ENCODE data around the gene CCDC40. TPM values are rescaled to one million over a fixed set of nuclear protein-coding genes. Genes with fewer than 3 reads are reported as not detected.
A peak's percentile ranks its signal among the peaks of the same experiment; 100 is the strongest.

CCDC40 gene
- total and polyA plus RNA-seq, 2 of the 13 experiments (the other 11 are each of a cell fraction or from before 2014, with no cell fraction given) = 4.1 to 5.5 TPM

DNA sequence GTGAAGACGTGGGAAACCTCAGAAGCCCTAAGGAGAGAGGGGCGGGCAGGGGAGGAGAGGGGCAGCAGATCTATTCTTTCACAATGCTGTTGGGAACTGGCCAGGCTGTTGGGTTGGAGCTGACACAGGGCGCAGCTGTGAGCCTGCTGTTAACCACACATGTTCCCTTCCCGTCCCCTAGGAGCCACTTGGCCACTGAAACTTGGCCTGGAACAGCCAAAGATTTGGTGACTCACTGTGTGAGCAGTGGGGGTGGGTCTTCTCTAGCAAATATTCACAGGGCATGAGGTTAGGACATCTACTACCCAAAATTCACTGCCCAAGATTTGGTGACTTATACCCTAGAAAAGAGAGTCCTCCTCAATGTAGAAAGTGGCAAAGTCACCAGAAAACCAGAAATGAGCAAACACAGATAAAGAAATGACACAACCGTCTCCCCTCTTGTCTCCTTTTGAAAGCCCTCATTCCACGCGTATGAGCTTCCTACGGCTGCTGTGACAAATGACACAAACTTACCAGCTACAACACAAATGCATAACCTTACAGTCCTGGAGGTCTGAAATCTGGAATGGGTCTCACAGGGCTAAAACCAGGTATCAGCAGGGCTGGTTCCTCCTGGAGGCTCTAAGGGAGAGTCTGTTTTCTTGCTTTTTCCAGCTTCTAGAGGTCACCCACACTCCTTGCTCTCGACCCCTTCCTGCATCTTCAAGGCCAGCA, 7.0 kb upstream of the CCDC40 start (continued):
- TF ChIP-seq, protein P1, sequence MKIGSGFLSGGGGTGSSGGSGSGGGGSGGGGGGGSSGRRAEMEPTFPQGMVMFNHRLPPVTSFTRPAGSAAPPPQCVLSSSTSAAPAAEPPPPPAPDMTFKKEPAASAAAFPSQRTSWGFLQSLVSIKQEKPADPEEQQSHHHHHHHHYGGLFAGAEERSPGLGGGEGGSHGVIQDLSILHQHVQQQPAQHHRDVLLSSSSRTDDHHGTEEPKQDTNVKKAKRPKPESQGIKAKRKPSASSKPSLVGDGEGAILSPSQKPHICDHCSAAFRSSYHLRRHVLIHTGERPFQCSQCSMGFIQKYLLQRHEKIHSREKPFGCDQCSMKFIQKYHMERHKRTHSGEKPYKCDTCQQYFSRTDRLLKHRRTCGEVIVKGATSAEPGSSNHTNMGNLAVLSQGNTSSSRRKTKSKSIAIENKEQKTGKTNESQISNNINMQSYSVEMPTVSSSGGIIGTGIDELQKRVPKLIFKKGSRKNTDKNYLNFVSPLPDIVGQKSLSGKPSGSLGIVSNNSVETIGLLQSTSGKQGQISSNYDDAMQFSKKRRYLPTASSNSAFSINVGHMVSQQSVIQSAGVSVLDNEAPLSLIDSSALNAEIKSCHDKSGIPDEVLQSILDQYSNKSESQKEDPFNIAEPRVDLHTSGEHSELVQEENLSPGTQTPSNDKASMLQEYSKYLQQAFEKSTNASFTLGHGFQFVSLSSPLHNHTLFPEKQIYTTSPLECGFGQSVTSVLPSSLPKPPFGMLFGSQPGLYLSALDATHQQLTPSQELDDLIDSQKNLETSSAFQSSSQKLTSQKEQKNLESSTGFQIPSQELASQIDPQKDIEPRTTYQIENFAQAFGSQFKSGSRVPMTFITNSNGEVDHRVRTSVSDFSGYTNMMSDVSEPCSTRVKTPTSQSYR (CRISPR knock-in tag; IDR thresholded peaks at IDR 0.05; ENCODE audit: borderline replicate concordance) = 0 out of 2 replicates have a peak, but pooled peaks have one; percentile 5
- TF ChIP-seq JARID2 (CRISPR knock-in tag; IDR thresholded peaks at IDR 0.05; ENCODE audit: insufficient replicate concordance) = no peak
- TF ChIP-seq ZSCAN21 (CRISPR knock-in tag; IDR thresholded peaks at IDR 0.05; ENCODE audit: borderline replicate concordance) = no peak
- TF ChIP-seq FOSL2 (CRISPR knock-in tag; IDR thresholded peaks at IDR 0.05) = peak; percentile 79

DNA sequence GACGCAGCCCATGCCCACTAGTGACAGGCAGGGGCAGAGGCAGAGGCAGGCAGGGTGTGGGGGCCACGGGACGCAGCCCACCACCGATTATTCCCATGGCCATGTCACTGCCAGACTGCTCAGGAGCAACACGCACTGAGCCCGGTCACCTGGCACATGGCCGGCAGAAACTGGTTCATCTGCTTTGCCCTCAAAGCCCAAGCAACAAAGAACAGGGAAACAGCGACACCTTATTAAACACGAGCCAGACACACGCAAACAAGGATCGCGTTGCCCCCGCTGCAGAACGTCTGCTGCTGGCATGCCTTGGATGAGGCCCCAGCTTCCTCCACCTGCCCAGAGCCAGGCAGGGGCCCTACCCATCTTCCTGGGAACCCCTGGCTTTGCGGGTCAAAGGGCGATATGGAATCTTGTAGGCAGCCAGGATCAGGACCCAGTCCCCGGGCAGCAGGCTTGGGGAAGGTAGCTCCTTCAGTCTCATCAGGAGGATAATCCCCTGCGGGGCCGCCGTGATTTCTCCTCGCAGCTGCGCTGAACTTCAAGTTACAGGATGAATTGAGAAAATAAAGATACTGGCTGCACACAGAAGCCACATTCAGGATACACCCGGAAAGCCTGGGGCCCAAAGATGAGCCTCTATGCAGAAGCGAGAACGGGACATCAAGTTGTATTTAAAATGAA, 5.6 kb upstream of the CCDC40 start:
- H3K4me1 ChIP-seq (ENCODE audit: insufficient read depth, low read length) = peaks cover 72% of the 10 kb centered on the region
- TF ChIP-seq ADNP (CRISPR knock-in tag; IDR thresholded peaks at IDR 0.05) (no peak), MED1 (CRISPR knock-in tag; IDR thresholded peaks at IDR 0.05) (no peak; the same call in 1 of the 2 replicates), HNRNPLL (IDR thresholded peaks at IDR 0.05; ENCODE audit: low read depth, low read length, poor library complexity, severe bottlenecking) (no peak), HOXA3 (CRISPR knock-in tag; IDR thresholded peaks at IDR 0.05) (peak; percentile 54; the same call in 1 of the 2 replicates), MTF1 (CRISPR knock-in tag; IDR thresholded peaks at IDR 0.05) (no peak), KMT2B (CRISPR knock-in tag; IDR thresholded peaks at IDR 0.05) (no peak), SMARCE1 (IDR thresholded peaks at IDR 0.05; ENCODE audit: borderline replicate concordance) (no peak), RORA (CRISPR knock-in tag; IDR thresholded peaks at IDR 0.05) (no peak), ATF1 (CRISPR knock-in tag; IDR thresholded peaks at IDR 0.05) (no peak), DNMT1 (CRISPR knock-in tag; IDR thresholded peaks at IDR 0.05) (0 out of 2 replicates have a peak, but pooled peaks have one; percentile 22), ZNF10 (CRISPR knock-in tag; IDR thresholded peaks at IDR 0.05; ENCODE audit: borderline replicate concordance, low read depth) (no peak), KDM6A (CRISPR knock-in tag; IDR thresholded peaks at IDR 0.05; ENCODE audit: low read depth) (no peak), SIX4 (CRISPR knock-in tag; IDR thresholded peaks at IDR 0.05) (no peak)
- TF ChIP-seq, protein P2, sequence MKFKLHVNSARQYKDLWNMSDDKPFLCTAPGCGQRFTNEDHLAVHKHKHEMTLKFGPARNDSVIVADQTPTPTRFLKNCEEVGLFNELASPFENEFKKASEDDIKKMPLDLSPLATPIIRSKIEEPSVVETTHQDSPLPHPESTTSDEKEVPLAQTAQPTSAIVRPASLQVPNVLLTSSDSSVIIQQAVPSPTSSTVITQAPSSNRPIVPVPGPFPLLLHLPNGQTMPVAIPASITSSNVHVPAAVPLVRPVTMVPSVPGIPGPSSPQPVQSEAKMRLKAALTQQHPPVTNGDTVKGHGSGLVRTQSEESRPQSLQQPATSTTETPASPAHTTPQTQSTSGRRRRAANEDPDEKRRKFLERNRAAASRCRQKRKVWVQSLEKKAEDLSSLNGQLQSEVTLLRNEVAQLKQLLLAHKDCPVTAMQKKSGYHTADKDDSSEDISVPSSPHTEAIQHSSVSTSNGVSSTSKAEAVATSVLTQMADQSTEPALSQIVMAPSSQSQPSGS (CRISPR knock-in tag; IDR thresholded peaks at IDR 0.05) = no peak
- TF ChIP-seq, protein P3, sequence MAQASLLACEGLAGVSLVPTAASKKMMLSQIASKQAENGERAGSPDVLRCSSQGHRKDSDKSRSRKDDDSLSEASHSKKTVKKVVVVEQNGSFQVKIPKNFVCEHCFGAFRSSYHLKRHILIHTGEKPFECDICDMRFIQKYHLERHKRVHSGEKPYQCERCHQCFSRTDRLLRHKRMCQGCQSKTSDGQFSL (CRISPR knock-in tag; IDR thresholded peaks at IDR 0.05) = no peak

More for the DNA sequence above, 5.6 kb upstream of the CCDC40 start:
- no peaks in the 10 kb centered on the region for H3K9me3 ChIP-seq (ENCODE audit: low read length)
- in situ Hi-C loops (cut with HindIII; ENCODE audit: extremely low pct_ligation_motif_present, low pct_unique_long_range_greater_than_20kb) = no loop called here
- intact Hi-C loops (cut with micrococcal nuclease; ENCODE audit: unreplicated experiment) = no loop called here
- H3K27ac ChIP-seq (ENCODE audit: extremely low read length, insufficient read depth, low read length) = no peak overlapping the region
- ChIA-PET CTCF (ENCODE audit: low intra/inter-chr PET ratio, low total read pairs) (no interaction called here), POLR2A (no interaction called here)
- FAIRE-seq (peak; percentile 8), ATAC-seq (peak; percentile 17), DNase-seq (ENCODE audit: low spot score) (no peak)
- peaks cover 17% of the 10 kb centered on the region; the same call in 1 of the 2 replicates for H4K20me1 ChIP-seq (ENCODE audit: insufficient read depth, low read length)
- H3K27me3 ChIP-seq (ENCODE audit: control insufficient read depth in 1 of 2, insufficient read depth in 2 of 2, low read length in 2 of 2) = no peaks in the 10 kb centered on the region
- peak overlapping the region; percentile 36; the same call in 1 of the 2 replicates for H3K4me2 ChIP-seq (ENCODE audit: low read depth, low read length)
- no TSS peak for BruUV-seq (replicated peaks)
- no peak overlapping the region for H3K9ac ChIP-seq (ENCODE audit: insufficient read depth, low read depth, low read length)
- H3K36me3 ChIP-seq (replicated peaks in 1 of 2; ENCODE audit: control insufficient read depth in 1 of 2, insufficient read depth in 2 of 2, low read length in 2 of 2) = no peaks in the 10 kb centered on the region
- no peak overlapping the region for H3K4me3 ChIP-seq (replicated peaks in 1 of 3; ENCODE audit: insufficient read depth in 1 of 3, low read depth in 2 of 3, low read length in 3 of 3)
- no peak overlapping the region for H2AFZ ChIP-seq (ENCODE audit: low read length)
- H3K79me2 ChIP-seq (ENCODE audit: insufficient read depth, low read length) = peaks cover 33% of the 10 kb centered on the region
- 76% methylated on average over 25 of the region's 25 CpGs for WGBS (ENCODE audit: low lambda C conversion rate)
